GM12873 (cell line): ENCODE results near the gene PREX1.

Source experiments
- TF ChIP-seq, protein P1 (sequence below): IDR thresholded peaks from 2 replicates; pipeline ENCODE4 v1.5.1; 2012; ENCODE audit warnings: low read depth, mild to moderate bottlenecking, moderate library complexity, low read length, control low read depth; ENCODE audit not compliant: insufficient read depth; ENCODE audit errors: missing control alignments

Gene PREX1

DNA sequence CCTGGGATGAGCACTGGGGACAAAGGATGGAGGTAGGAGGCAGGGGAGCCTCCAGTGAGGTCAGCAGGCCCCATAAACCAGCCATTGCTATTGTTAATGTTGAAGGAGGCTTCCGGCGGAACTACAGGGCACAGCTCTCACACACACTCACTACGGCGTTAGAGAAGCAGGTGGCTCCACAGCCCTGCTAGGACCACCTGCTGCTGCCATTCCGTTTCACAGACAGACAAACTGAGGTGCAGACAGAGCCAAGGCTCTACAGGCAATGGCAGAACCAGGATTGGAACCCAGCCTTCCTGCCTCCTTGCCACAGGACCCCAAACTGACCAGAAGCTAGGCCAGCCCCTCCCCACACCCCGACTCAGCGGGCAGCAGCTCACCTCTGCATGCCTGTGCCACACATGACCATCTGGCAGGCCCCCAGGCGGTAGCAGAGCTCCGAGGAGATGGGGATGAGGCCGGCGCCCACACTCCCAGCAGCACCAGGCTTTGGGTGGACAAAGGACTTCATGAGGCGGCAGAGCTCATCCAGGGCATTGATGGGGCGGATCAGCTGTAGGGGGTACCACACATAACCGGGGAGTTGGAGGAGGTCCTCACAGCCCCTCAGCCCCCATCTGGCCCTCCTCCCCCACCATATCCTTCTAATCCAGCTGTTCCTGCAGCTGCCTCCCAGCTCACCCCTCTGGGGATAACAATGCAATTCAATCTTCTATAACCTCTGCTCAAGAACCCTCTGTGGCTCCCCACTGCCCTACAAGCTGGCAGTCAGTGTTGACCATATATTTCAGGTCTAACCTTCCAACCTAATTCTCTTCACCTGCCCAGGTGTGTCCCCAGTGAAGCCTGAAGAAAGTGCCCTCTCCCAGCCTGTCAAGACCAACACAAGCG is 198.5 kb downstream of the PREX1 start:
- TF ChIP-seq, protein P1, sequence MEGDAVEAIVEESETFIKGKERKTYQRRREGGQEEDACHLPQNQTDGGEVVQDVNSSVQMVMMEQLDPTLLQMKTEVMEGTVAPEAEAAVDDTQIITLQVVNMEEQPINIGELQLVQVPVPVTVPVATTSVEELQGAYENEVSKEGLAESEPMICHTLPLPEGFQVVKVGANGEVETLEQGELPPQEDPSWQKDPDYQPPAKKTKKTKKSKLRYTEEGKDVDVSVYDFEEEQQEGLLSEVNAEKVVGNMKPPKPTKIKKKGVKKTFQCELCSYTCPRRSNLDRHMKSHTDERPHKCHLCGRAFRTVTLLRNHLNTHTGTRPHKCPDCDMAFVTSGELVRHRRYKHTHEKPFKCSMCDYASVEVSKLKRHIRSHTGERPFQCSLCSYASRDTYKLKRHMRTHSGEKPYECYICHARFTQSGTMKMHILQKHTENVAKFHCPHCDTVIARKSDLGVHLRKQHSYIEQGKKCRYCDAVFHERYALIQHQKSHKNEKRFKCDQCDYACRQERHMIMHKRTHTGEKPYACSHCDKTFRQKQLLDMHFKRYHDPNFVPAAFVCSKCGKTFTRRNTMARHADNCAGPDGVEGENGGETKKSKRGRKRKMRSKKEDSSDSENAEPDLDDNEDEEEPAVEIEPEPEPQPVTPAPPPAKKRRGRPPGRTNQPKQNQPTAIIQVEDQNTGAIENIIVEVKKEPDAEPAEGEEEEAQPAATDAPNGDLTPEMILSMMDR = no peak

DNA sequence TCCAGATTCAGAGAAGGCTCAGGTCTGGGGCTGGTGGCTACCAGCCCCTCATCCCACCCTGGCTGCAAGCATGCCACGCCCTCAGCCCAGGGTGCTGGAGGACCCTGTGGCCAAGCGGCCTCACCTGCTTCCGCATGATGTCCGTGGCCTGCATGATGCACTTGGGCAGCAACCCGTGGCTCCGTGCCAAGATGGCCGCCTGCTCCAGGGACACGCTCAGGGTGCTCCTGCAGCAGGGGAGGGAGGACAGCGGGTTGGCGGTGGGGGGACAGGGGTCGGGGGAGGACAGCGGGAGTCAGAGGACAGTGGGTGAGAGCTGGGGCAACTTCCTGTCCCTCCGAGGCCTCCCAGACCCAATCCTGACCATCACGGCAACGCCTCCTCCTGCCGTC is 200.1 kb downstream of the PREX1 start:
- TF ChIP-seq, protein P1 = no peak

DNA sequence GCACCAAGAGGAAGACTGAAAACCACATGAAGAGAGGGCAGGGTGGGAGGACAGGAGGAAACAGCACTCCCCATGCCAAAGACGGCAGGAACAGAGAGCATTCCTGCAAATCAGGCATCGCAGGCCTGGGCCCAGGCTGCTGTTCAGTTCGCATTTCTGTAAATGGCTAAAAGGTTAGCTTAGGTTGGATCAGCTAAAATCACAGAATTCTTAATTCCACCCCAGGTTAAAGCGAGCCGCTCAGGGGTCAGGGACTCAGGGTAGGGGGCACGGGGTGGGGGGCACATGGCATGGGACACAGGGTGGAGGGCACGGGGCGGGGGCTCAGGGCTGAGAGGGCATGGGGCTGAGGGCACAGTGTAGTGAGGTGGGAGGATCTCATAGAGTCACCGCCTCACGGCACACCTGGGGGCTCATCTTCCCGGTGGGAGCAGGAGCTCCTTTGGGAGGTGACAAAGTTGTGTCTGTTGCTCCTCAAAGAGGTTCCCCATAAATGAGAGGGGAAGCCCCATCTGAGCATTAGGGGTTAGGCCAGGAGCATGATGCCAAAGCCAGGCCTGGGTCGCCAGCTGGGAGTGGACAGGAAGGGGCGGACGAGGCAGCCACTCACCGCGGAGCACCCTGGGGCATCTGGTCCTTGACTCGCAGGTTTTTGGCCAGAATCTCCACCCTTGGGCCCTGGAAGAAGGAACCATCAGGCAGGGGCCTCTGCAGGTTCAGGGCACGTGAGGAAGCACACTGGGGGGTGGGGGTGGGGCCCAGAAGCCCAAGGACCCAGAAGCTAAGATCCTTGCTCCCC is 200.7 kb downstream of the PREX1 start:
- TF ChIP-seq, protein P1 = no peak

DNA sequence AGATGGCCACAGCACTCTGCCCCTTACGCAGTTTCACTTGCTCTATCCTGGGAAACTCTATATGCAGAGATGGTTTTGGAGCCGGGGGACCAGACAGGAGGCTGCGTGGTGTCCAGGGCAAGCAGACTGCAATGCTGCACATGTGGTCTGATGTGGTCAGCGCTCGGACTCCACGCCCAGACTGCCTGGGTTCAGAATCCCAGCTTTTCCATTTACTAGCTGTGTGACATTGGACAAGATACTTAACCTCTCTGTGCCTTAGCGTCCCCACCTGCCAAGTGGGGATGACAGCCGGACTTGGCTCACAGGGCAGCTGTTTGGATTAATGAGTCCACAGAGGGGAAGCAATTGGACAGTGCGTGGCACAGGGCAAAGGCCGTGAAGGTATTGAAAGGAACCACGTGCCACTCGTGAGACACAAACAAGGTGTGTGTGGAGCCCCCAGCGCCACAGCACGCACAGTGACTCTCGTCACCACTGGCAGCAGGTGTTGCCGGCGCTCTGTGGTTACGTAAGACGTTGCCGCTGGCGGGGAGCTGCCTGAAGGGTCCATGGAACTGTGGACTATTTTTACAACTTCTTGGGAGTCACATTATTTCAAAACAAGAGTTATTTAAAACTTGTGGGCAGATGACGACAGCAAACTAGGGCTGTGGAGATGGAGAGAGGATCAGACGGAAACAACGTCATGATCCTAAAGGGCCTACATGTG is 201.4 kb downstream of the PREX1 start:
- TF ChIP-seq, protein P1 = no peak

DNA sequence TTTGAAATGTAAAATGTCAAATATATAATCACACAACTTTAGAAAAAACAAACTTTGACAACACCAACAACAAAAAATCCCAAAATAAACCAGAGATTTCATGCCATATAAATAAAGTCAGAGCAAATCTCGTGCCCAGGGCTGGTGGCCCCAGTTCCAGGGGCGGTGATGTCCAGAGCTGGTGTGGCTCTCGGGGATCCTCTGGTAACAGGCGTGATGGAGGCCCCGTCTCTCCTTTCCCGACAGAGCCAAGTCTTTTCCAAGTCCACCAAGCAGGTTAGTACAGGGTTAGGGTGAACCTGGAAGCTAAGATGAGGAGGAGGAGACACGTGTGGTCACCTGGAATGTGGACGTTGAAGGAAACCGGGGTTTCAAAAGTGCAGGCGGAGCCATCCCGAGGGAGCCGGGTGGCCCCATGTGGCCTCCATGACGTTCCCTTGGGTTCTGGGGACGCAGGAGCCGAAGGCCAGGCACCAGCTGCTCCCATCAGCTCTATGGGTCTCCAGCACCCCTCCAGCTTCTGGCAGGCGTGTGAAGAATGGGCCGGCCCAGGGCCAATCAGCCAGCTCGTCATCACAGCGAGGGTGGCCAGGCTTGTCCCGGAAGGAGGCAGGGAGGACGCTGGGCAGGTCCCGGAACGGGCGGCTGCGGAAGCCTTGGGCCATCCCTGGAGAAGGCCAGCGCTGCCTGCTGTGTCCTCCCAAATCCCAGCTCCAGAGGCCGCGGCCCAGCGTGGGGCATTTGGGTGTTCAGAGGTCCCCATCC is 202.5 kb downstream of the PREX1 start:
- TF ChIP-seq, protein P1 = no peak

DNA sequence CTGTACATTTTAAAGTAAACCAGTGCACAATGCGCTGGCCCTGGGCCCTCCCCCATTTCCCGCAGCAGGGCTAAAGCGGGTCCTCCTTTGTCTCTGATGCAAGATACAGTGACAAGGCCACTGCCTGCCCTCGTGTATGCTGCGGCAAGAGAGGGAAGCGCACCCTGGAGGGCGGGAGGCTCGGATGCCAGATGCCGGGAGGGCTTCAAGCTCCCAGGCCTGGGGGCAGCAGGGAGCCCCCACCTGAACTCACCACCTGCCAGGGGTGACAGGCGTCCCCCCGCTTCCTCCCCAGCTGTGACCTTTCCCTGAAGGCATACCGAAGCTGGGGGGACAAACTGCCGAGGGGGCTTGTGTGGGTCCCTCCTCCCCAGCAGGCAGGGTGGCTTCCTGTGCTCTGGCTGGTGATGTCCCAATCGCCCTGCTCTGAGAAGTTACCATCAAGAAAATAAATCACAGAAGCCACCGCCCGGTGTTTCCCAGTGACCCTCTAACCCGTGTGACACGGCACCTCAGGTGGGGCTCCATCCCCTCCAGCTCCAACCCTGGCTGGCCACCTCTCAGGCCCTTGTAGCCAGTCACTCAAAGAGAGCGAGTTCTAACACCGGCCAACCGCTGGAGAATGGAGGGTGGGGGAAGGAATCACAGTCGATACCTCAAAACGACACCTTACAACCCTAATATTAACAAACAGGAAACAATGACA is 203.3 kb downstream of the PREX1 start:
- TF ChIP-seq, protein P1 = no peak
